Measurements from ENCODE around the gene MORN1. TPM values are rescaled to one million over a fixed set of nuclear protein-coding genes. Genes with fewer than 3 reads are reported as not detected.

The MORN1 gene
- total and polyA plus RNA-seq, 2 donors: 4.7 to 11.1 TPM

DNA sequence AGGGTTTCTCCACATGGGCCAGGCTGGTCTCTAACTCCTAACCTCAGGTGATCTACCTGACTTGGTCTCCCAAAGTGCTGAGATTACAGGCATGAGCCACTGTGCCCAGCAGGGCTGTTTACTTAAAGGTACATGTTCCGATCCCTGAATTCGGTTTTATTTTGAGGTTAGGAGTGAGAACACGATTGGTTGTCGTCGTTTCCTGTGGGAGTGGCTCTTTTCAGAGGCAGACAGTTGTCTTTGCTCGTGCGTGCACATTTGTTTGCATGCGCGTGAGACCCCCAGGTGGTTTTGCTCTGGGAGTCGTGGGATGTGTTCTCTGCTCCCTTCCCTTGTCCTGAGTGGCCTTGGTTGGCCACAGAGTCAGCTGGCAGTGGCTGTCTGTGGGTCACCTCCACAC lies 103.0 kb downstream of the MORN1 start:
- Histone ChIP-seq H3K4me3 (ENCODE audit: low read depth, low read length) (no peak overlapping the region), H3K4me1 (ENCODE audit: insufficient read depth) (no peaks in the 10 kb centered on the region), H3K27ac (ENCODE audit: low read depth) (no peak overlapping the region), H3K36me3 (ENCODE audit: insufficient read depth) (no peaks in the 10 kb centered on the region)
- WGBS: 71% methylated on average over 10 of the region's 10 CpGs
- DNase-seq (ENCODE audit: extremely low spot score): no peak

DNA sequence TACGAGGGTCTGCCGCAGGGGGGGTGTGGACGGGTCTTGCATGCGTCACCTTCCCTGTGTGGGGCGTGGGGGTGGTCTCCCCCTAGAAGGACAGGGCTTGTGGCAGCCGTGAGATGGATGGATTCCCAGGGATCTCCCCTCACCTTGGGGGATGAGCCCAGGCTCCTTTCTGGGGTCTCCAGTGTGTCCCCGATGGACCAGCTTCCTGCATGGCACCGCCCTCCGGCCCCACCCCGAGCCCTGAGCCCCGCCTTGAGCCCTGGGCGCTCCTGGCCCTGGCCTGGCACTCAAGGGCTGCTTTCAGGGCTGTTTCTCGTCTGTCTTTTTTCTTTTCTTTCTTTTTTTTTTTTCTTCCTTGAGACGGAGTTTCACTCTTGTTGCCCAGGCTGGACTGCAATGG lies 103.7 kb downstream of the MORN1 start:
- H3K4me1 ChIP-seq (ENCODE audit: insufficient read depth): no peaks in the 10 kb centered on the region
- no peak for DNase-seq (ENCODE audit: extremely low spot score)
- WGBS: 87% methylated on average over 14 of the region's 14 CpGs
- no peak overlapping the region for H3K4me3 ChIP-seq (ENCODE audit: low read depth, low read length)
- no peak overlapping the region for H3K27ac ChIP-seq (ENCODE audit: low read depth)
- H3K36me3 ChIP-seq (ENCODE audit: insufficient read depth): no peaks in the 10 kb centered on the region

DNA sequence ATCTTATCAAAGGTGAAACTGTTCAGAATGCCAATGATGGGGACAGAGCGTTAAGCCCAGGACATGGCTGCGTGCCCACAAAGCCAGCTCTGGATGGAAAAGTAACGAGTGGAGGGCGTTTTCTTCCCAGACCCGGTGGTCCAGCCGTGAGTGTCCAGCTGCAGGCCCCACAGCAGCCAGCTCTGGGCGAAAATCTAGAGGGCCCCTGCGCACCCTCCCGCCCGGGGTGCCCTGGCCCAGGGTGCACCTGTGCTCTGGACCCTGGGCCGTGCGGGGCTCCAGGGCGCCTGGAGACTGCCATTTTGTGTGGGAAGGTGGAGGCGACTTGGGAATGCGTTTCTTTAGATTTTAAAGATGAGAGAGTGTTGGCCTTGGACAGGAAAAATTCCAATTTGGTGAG lies 104.4 kb downstream of the MORN1 start:
- Histone ChIP-seq H3K4me1 (ENCODE audit: insufficient read depth) (no peaks in the 10 kb centered on the region), H3K36me3 (ENCODE audit: insufficient read depth) (no peaks in the 10 kb centered on the region), H3K27ac (ENCODE audit: low read depth) (no peak overlapping the region), H3K4me3 (ENCODE audit: low read depth, low read length) (no peak overlapping the region)
- 84% methylated on average over 15 of the region's 15 CpGs for WGBS
- DNase-seq (ENCODE audit: extremely low spot score): no peak

DNA sequence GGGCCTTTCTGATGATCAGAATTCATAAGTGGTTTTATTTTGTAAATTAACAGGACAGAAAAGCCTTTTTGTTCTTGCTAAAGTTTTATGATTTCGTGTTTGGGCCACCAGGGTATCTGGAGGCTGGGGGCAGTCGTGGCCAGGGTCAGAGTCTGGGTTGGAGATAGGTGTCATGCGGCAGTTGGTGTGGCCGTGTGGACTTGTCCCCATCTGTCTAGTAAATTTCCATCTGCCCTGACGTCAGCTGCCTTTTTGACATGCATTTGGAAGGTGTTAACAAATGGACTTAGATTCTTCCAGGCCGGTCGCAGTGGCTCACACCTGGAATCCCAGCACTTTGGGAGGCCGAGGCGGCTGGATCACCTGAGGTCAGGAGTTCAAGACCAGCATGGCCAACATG lies 106.4 kb downstream of the MORN1 start:
- H3K4me1 ChIP-seq (ENCODE audit: insufficient read depth): no peaks in the 10 kb centered on the region
- DNase-seq (ENCODE audit: extremely low spot score): no peak
- no peak overlapping the region for H3K27ac ChIP-seq (ENCODE audit: low read depth)
- no peak overlapping the region for H3K4me3 ChIP-seq (ENCODE audit: low read depth, low read length)
- 93% methylated on average over 9 of the region's 9 CpGs for whole genome bisulfite sequencing
- H3K36me3 ChIP-seq (ENCODE audit: insufficient read depth): no peaks in the 10 kb centered on the region

DNA sequence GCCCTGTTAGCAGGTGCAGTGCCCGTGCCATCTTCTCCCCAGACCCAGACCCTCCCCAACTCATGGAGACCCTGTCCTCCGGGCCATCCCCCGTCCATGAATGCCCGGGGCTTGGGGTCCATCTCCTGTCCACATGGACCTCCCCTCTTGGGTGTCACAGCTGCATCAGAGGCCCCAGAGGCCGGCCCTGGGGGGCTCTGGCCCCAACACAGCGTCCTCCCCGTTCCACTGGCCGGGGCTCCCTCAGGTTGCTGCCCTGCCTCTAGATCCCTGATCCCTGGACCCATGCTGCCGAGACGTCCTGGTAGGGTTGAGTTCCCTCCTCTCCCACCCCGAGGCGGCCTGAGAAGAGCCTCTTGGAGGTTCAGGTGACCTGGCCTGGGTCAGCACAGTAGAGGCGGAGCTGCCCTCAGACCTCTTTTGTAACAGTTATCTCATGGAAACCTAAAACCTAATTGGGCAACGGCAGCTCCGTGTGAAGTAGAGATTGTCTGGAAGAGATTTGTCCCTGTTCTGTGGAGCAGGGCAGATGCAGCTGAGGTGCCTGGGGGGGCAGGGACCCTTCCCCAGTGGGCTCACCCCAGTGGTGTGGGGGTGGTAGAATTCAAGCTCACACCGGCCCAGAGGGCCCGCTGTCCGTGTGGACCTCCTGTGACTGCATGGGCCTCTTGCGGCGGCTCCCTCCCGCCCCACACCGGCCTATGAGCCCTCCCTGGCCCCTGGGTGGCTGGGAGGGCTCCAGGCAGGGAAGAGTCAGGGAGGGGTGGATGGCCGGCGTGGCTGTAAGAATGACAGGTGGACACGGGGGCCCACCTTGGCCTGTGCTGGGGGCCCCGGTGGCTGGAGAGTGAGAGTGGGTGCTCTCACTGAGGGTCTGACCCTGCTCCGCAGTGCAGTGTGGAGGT lies 107.1 kb downstream of the MORN1 start:
- WGBS: 78% methylated on average over 27 of the region's 27 CpGs
- Histone ChIP-seq H3K27ac (ENCODE audit: low read depth) (no peak overlapping the region), H3K36me3 (ENCODE audit: insufficient read depth) (no peaks in the 10 kb centered on the region), H3K4me1 (ENCODE audit: insufficient read depth) (no peaks in the 10 kb centered on the region), H3K4me3 (ENCODE audit: low read depth, low read length) (no peak overlapping the region)
- no peak for DNase-seq (ENCODE audit: extremely low spot score)

DNA sequence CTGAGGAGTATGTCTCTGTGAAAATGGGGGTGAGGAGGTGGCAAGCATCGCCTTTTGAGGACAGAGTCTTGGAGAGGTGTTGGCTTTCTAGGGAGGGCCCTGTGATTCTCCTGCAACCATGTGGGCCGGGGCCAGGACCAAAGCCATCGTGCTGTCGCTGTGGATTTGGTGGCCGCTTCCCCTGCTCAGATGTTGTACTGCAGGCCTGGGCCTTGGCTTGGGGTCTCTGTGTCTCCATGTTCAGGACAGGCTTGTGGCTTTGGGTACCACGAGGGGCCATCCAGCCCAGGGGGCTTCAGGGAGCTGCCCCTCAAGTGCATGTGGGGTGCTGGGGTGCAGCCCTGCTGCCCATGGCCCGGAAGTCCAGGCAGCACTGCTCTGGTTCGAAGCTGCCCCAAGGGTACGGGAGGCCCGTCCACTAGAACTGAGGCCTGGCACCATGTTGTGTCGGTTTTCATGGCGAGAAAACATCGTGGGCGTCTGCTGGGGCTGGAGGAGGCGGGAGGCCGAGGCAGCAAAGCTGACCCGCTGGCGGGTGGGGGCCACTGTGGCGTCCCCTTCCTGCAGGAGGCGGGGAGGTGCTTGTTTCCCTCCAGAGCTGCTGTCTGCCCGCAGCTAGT lies 107.9 kb downstream of the MORN1 start:
- Histone ChIP-seq H3K4me3 (ENCODE audit: low read depth, low read length) (no peak overlapping the region), H3K36me3 (ENCODE audit: insufficient read depth) (no peaks in the 10 kb centered on the region), H3K27ac (ENCODE audit: low read depth) (no peak overlapping the region), H3K4me1 (ENCODE audit: insufficient read depth) (no peaks in the 10 kb centered on the region)
- WGBS: 81% methylated on average over 21 of the region's 21 CpGs
- no peak for DNase-seq (ENCODE audit: extremely low spot score)

DNA sequence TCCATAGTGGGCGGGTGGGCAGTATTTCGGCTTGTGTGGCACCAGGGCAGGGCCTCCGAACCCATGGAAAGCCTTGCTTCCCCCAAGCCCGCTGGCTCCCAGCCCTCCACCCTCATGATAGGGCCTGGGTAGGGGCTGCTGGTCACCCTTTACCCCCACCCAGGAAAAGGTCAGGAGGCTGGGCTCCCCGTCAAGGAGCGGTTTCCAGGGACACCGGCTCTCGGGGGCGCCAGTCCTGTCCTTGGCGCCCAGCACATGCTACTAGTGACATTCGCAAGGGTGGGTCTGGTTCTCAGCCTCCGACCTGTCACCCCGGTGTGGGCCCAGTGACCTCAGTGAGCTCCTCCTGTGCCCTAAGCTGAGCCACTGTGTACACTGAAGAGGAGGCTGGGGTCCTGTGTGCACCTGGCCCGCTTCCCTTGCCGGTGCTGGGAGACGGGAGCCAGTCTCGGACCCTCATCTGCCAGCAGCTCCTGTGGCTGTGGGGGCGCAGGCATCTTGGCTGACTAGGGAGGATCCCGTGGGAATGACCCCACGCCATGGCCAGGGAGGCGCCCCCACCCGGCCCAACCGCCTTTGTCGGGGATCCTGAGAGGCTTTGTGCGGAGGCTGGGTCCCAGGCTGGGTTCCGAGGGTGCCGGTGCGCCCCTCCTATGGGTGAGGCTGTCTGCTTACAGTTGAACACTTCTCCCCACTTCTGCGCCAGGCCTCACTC lies 108.6 kb downstream of the MORN1 start:
- Histone ChIP-seq H3K4me3 (ENCODE audit: low read depth, low read length) (no peak overlapping the region), H3K4me1 (ENCODE audit: insufficient read depth) (peaks cover 2% of the 10 kb centered on the region), H3K36me3 (ENCODE audit: insufficient read depth) (no peaks in the 10 kb centered on the region), H3K27ac (ENCODE audit: low read depth) (no peak overlapping the region)
- DNase-seq (ENCODE audit: extremely low spot score): no peak
- WGBS: 93% methylated on average over 29 of the region's 29 CpGs

DNA sequence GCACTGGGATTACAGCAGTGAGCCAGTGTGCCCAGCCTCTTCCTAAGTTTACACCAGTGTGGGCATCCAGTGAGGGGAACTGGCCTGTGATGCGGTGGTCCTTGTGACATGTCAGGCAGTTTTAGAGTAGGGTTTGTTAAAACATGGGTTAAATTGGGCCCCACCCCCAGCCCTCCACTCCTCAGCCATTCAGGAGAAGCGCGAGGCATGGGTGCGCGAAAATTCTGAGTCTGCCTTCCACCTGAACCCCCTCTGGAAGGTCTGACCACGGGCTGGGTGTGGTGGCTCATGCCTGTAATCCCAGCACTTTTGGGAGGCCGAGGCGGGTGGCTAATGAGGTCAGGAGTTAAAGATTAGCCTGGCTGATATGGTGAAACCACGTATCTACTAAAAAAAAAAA lies 111.5 kb downstream of the MORN1 start:
- Histone ChIP-seq H3K36me3 (ENCODE audit: insufficient read depth) (no peaks in the 10 kb centered on the region), H3K27ac (ENCODE audit: low read depth) (no peak overlapping the region), H3K4me1 (ENCODE audit: insufficient read depth) (peaks cover 2% of the 10 kb centered on the region), H3K4me3 (ENCODE audit: low read depth, low read length) (no peak overlapping the region)
- DNase-seq (ENCODE audit: extremely low spot score): no peak
- WGBS: 34% methylated on average over 9 of the region's 9 CpGs

DNA sequence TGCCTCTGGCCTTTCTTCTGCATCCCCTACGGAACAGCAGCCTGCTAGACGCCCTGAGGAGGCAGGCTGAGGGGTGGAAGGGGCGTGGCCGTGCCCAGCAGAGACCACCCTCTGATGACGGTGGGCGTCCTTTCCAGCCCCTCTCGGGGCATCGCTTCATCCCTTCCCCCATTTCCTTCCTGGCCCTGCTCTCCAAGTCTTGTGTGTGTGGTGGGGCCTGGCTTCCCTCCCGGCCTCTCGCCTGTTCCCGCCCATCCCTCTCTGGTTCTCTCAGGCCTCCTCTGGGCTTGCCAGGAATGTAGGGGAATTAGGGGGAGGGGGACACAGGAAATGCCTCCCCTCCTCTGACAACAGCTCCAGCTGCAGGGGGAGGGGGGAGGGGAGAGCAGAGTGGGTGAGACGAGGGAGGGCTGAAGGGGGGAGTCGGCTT lies 112.1 kb downstream of the MORN1 start:
- peaks cover 2% of the 10 kb centered on the region for H3K4me1 ChIP-seq (ENCODE audit: insufficient read depth)
- H3K4me3 ChIP-seq (ENCODE audit: low read depth, low read length): no peak overlapping the region
- no peak overlapping the region for H3K27ac ChIP-seq (ENCODE audit: low read depth)
- DNase-seq (ENCODE audit: extremely low spot score): peak; percentile 93
- WGBS: 5% methylated on average over 13 of the region's 13 CpGs
- H3K36me3 ChIP-seq (ENCODE audit: insufficient read depth): no peaks in the 10 kb centered on the region

DNA sequence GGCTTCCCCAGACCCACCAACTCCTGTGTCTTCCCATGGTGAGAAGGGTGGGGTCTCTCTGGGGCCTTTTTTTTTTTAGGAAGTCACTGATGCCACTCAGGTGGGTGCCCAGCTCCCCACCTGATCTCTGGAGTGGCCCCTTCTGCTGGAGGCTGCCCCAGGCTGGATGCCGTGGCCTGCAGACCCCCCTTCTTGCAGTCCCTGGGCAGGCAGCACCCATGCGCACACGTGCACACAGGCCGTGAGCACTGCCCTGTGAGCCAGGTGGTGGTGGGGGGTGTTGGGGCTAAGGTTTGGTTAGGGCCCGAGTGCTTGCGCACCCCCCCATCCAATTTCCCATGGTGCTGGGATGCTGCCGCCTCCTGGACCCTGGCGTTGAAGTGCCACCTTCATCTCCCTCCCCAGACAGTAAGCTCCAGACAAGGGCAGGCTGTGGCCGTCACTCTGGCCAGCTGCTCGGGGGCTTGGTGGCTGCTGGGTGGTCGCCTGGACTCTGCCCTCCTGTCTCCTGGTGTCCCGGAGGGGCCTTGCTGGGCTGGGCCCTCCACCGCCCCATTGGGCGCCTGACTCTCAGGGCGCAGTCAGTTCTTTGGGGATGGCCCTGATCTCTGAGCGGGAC lies 112.7 kb downstream of the MORN1 start:
- Histone ChIP-seq H3K27ac (ENCODE audit: low read depth) (no peak overlapping the region), H3K4me3 (ENCODE audit: low read depth, low read length) (no peak overlapping the region), H3K36me3 (ENCODE audit: insufficient read depth) (no peaks in the 10 kb centered on the region), H3K4me1 (ENCODE audit: insufficient read depth) (peaks cover 2% of the 10 kb centered on the region)
- 36% methylated on average over 16 of the region's 16 CpGs for whole genome bisulfite sequencing
- DNase-seq (ENCODE audit: extremely low spot score): no peak

DNA sequence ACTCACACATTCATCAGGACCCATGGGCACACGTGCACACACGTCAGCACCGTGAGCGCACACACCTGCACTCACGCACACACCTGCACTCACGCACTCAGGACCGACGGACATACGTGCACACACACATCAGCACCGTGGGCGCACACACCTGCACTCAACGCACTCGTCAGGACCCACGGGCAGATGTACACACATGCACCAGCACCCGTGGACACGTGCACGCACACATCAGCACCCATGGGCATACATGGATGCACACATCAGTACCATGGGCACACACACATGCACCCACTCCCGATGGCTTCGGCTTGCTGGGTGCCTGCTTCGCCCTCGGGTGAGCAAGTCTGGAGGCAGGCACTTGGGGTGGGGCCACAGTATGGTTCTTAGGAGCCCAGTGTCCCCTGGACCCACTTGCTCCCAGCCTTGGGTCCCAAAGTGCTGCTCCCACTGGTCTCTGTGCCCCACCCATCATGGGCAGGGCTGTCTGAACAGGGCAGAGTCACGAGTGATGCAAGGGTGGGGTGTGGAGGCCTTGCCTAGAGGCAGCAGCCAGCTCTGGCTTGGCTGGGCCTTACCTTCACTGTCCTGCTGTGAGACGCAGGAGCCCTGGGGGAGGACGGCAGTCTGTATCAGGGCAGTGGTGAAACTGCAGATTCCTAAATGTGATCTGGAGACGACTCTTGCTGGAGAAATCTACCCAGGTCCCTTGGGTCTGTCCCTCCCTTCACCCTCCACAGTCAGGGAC lies 113.4 kb downstream of the MORN1 start:
- H3K27ac ChIP-seq (ENCODE audit: low read depth): no peak overlapping the region
- H3K4me3 ChIP-seq (ENCODE audit: low read depth, low read length): no peak overlapping the region
- 83% methylated on average over 25 of the region's 25 CpGs for WGBS
- H3K36me3 ChIP-seq (ENCODE audit: insufficient read depth): no peaks in the 10 kb centered on the region
- peaks cover 2% of the 10 kb centered on the region for H3K4me1 ChIP-seq (ENCODE audit: insufficient read depth)
- no peak for DNase-seq (ENCODE audit: extremely low spot score)

DNA sequence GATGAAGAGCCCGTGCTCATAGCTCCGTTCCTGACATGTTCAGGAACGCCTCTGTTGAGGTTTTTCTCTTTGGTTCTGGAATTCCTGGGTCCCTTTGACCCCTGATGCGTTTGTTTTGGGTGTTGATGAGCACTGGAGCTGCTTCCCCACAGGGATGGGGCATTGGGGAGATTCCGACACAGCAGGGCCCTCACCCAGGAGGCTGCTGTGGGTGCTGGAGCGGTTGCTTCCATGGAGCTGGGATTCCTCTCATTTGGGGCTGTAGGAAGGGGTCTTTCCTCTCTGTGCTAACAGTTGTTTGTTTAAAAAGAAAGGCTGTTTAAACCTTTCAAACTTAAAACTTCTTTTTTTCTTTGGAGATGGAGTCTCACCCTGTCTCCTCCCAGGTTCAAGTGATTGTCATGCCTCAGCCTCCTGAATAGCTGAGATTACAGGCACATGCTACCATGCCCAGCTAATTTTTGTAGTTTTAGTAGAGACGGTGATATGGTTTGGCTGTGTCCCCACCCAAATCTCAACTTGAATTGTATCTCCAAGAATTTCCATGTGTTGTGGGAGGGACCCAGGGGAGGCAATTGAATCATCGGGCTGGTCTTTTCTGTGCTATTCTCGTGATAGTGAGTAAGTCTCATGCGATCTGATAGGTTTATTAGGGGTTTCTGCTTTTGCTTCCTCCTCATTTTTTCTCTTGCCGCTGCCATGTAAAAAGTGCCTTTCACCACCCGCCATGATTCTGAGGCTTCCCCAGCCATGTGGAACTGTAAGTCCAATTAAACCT lies 114.4 kb downstream of the MORN1 start:
- Histone ChIP-seq H3K27ac (ENCODE audit: low read depth) (no peak overlapping the region), H3K4me3 (ENCODE audit: low read depth, low read length) (no peak overlapping the region), H3K4me1 (ENCODE audit: insufficient read depth) (peaks cover 2% of the 10 kb centered on the region), H3K36me3 (ENCODE audit: insufficient read depth) (no peaks in the 10 kb centered on the region)
- WGBS: 58% methylated on average over 12 of the region's 12 CpGs
- no peak for DNase-seq (ENCODE audit: extremely low spot score)

Data from urinary bladder (tissue), 4 donors.